Peyer's patch (tissue), 4 donors: Measurements from ENCODE around the gene KDR.

ENCODE experiments used
- CTCF ChIP-seq, 6 experiments: fragments of 450-650 bp in 4 of 6; fragments of 200-600 bp in 2 of 6; sonication (generic) in 1 of 6; IDR thresholded peaks; one replicate each; pipeline ENCODE4 v1.5.1; 2017 to 2019; ENCODE audit warnings: antibody characterized with exemption in 6 of 6, mild to moderate bottlenecking in 3 of 6, moderate library complexity in 1 of 6
- POLR2A ChIP-seq, 2 donors: fragments of 450-650 bp; IDR thresholded peaks; one replicate each; pipeline ENCODE4 v1.5.1; 2017; ENCODE audit warnings: antibody characterized with exemption in 2 of 2, mild to moderate bottlenecking in 2 of 2, moderate library complexity in 2 of 2

- TF ChIP-seq CTCF (IDR thresholded peaks at IDR 0.05) (no peak), POLR2A (IDR thresholded peaks at IDR 0.05) (no peak)
These were observed 11.2 kb upstream of the KDR start for GRCh38 chr4:55136634-55137033.
